ENCODE data around the gene LRIG3. TPM values are rescaled to one million over a fixed set of nuclear protein-coding genes. Genes with fewer than 3 reads are reported as not detected.
"Not testable (repeated sequence)": the region's sequence is repeated elsewhere in the genome, so short reads cannot be mapped to it uniquely, and the experiment has no call there.

The LRIG3 gene
- total RNA-seq, 1 experiment from 2014 or later, result 9.9 TPM

GRCh38 chr12:58857206-58857605 is 63.1 kb downstream of the LRIG3 start:
- DNase-seq (ENCODE audit: low read depth), result not testable (repeated sequence)

GRCh38 chr12:58855630-58856029 is 64.7 kb downstream of the LRIG3 start:
- peak; percentile 65 for DNase-seq (ENCODE audit: low read depth)

DNA sequence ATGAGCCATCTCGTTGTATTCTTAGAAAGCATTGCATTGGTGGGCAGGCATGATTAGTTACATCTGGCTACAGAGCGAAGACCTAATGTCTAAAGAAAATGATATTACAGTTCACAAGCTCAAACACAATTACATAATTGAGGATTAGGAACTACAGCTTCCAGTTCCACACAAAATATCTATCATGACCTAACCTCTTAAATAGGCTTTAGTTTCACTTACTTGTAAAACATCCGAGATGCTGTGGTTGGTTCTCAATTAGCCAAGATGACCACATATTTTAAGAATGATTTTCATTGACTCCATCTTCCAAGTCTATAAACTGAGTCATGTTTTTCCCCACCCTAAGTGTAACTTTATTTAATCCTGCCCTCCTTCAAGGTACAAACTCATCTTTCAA is 69.5 kb downstream of the LRIG3 start:
- DNase-seq (ENCODE audit: low read depth), result no peak

DNA sequence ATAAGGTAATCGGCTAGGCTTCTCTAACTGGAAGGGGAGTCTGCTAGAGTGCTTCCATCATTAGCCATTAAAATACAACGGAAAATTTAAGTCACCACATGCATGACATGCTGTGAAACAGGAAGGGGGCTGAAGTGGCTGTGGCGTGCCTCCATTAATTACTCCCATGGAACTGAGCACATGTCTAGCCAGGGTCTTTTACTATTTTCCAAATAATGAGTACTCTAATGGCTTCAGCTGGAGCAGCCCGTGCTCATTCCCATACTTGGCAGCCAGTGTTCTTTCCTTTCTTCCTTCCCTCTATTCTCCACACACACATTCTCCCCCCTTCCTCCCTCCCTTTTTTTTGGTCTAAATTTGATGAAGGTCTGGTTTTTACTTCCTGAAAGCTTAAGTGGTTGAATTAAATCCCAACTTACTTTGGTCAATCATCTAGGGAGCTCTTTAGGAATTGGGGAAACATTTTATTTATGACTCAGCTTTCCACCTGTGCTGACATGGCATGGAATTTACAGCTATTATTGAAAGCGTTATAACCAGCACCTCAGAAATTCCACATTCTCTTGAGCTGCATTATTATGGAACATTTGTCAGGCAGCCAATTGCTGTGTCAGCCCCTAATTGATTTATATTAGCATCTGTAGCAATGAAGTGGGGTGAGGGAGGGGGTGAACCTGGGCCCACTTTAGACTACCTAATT is 72.3 kb downstream of the LRIG3 start:
- DNase-seq (ENCODE audit: low read depth), result no peak

DNA sequence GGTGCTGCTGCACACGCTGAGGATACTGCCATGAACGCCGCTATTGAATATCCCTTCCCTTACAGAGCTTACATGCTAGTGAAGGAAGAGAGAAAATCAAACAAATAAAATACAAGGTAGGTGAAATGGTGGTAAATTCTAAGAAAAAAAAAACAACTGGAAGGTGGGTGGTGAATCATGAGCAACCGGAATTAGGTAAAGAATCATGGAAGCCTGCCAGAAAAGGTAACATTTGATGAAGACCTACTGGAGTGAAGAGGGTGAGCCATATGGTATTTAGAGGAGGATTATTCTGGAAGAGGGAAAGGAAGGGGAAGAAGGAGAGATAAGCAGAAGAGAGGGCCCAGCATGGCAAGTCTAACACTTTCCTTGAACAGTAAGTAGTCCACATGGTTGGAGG is 76.1 kb downstream of the LRIG3 start:
- no peak for DNase-seq (ENCODE audit: low read depth)

- no peak for DNase-seq (ENCODE audit: low read depth)
These were observed 79.1 kb downstream of the LRIG3 start for GRCh38 chr12:58841058-58841798.

DNA sequence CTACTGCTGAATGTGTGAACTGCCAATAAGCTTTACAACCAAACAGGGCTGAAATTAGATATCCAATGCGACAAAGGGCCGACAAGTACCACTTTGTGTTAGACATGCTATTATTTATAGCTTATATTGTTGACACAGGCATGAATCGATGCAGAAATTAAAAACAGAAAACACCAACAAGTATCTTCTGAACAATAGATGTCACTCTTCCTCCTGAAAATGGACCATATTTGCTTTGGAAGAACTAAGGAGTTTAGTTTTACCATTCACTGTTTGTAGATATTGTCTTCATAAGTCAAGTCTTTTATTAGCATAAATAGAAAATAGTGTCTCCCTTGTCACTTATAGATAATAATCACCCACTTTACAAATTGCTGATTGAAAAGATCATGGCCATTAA is 86.5 kb downstream of the LRIG3 start:
- no peak for DNase-seq (ENCODE audit: low read depth)

DNA sequence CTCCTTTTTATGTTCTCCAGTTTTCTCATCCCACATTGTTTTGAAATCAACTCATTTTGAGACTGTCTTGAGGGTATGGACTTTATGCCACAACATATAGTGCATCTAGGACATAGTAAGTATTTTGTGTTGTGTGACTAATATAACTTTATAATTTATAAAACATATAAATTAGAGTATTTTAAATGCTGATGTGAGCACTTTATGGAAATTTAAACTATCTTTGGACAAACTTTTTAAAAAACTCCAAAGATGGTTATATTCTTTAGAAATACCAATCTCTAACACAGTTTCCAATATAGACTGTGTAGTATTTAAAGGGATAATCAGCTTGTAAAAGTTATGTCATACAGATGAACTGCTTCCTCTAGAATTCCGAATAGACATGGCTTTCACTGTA is 87.4 kb downstream of the LRIG3 start:
- no peak for DNase-seq (ENCODE audit: low read depth)

Data from RPMI7951 (cell line).